Gastrocnemius medialis (tissue), 4 donors: Measurements from ENCODE around the gene BRF1.

Source experiments
- CTCF ChIP-seq, 5 experiments: fragments of 450-650 bp in 3 of 5; fragments of 200-600 bp in 2 of 5; sonication (generic) in 2 of 5; IDR thresholded peaks in 4 of 5; conservative IDR thresholded peaks in 1 of 5; 1 replicate in 4 of 5; 2 replicates in 1 of 5; pipeline ENCODE4 v1.5.1; 2016 to 2019; ENCODE audit warnings: antibody characterized with exemption in 5 of 5, mild to moderate bottlenecking in 3 of 5, moderate library complexity in 3 of 5
- POLR2A ChIP-seq, 2 donors: fragments of 450-650 bp; IDR thresholded peaks; one replicate each; pipeline ENCODE4 v1.6.1; 2017; ENCODE audit warnings: antibody characterized with exemption in 2 of 2, mild to moderate bottlenecking in 2 of 2, moderate library complexity in 2 of 2

- TF ChIP-seq CTCF (IDR thresholded peaks at IDR 0.05 in 4 of 5, conservative IDR thresholded peaks at IDR 0.05 in 1 of 5) (no peak), POLR2A (IDR thresholded peaks at IDR 0.05) (no peak)
These were observed 26.2 kb downstream of the BRF1 start for GRCh38 chr14:105274637-105275036.
